ENCODE data around the gene NPW.
"Not testable (repeated sequence)": the region's sequence is repeated elsewhere in the genome, so short reads cannot be mapped to it uniquely, and the experiment has no call there.

NPW gene

DNA sequence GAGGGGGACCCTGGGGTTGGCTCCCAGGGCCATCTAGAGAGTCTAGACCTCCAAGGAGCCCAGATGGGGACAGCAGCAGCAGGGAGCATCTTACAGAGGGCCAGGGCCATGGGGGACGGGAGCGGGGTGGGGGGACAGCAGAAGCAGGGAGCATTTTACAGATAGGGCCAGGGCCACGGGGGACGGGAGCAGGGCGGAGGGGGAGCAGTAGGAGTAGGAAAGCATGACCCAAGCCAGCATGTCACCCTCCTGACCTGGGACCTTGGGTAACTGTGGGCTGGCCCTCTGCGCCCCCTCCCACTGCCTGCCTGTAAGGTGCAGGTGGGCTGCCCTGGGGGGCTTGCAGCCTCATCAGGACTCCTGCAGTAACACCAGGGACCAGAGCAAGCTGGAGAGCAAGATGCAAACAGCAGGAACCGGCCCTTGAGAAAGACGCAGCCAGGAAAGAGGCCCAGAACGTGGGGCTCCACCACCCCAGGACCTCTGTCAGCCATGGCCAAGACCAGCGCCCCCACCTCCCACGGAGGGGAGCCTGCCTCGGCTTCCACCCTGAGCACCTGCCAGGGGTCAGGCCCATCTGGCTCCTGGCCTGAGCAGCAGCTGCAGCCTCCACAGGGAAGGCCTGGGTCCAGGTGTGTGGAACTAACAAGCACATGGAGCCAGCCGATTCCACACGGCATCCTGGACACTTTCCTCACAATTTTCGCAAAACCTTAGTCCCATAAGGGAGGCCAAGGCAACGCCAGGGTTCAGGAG, 12.3 kb upstream of the NPW start:
- Histone ChIP-seq H3K27me3 (ENCODE audit: control insufficient read depth, insufficient read depth, low read length) (no peaks in the 10 kb centered on the region), H3K4me1 (ENCODE audit: control insufficient read depth, insufficient read depth, low read length) (peaks cover 12% of the 10 kb centered on the region), H3K36me3 (ENCODE audit: control insufficient read depth, insufficient read depth, low read length) (peaks cover 19% of the 10 kb centered on the region), H3K9ac (ENCODE audit: low read depth, low read length) (no peak overlapping the region), H3K9me3 (ENCODE audit: control insufficient read depth, insufficient read depth, low read length) (no peaks in the 10 kb centered on the region), H3K4me3 (ENCODE audit: low read depth, low read length) (no peak overlapping the region)

DNA sequence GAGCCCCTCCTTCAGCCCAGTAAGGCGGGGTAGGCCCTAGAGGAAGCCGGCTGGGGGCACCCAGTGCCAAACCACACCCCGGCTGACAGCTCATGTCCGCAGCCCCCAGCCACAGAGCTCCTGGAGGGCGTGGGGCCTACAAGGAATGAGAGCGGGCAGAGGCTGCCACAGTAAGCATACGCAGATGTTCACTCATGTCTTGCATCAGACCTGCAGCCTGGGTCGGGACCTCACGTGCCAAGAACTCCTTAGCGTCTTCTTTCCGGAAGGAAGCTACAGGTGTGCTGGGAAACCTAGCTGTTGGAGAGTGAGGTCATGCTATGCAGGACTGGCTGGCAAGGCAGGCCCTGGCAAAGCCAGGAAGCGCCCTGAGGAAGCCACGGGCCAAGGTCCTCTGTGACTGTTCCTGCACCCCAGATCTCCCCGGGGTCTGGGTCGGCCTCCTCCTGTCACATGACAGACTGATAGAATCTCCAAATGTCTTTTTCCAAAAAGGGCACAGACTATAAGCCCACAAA, 11.5 kb upstream of the NPW start:
- Histone ChIP-seq H3K9ac (ENCODE audit: low read depth, low read length) (no peak overlapping the region), H3K9me3 (ENCODE audit: control insufficient read depth, insufficient read depth, low read length) (no peaks in the 10 kb centered on the region), H3K4me1 (ENCODE audit: control insufficient read depth, insufficient read depth, low read length) (peaks cover 12% of the 10 kb centered on the region), H3K4me3 (ENCODE audit: low read depth, low read length) (peak overlapping the region; percentile 91), H3K36me3 (ENCODE audit: control insufficient read depth, insufficient read depth, low read length) (peaks cover 11% of the 10 kb centered on the region), H3K27me3 (ENCODE audit: control insufficient read depth, insufficient read depth, low read length) (no peaks in the 10 kb centered on the region)

DNA sequence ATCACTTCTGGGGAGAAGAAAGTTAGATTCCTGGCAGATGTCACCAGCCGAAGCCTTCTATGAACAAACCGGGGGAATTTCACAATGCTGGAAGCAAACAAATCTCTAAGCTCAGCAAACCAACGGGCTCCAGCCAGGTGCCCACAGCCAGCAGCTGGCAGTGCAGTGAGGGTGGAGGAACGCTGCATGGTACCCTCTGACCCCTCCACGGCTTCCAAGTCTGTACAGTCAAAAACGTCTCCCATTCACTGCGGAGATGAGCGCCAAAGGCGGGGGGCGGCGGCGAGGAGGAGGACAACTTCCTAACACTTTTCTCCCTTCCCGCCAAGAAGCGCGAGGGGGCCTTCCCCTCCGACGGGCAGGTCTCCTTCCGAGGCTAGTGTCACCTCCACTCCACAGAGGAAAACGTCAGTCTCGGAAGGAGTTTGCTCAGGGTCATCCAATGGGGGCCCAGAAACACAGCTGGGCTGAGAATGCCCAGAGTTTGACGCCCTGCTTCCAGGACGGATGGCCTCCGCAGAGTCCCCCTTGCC, 10.9 kb upstream of the NPW start:
- Histone ChIP-seq H3K4me1 (ENCODE audit: control insufficient read depth, insufficient read depth, low read length) (peaks cover 10% of the 10 kb centered on the region), H3K9ac (ENCODE audit: low read depth, low read length) (peak overlapping the region; percentile 89), H3K36me3 (ENCODE audit: control insufficient read depth, insufficient read depth, low read length) (peaks cover 6% of the 10 kb centered on the region), H3K4me3 (ENCODE audit: low read depth, low read length) (peak overlapping the region; percentile 91), H3K27me3 (ENCODE audit: control insufficient read depth, insufficient read depth, low read length) (no peaks in the 10 kb centered on the region), H3K9me3 (ENCODE audit: control insufficient read depth, insufficient read depth, low read length) (no peaks in the 10 kb centered on the region)

DNA sequence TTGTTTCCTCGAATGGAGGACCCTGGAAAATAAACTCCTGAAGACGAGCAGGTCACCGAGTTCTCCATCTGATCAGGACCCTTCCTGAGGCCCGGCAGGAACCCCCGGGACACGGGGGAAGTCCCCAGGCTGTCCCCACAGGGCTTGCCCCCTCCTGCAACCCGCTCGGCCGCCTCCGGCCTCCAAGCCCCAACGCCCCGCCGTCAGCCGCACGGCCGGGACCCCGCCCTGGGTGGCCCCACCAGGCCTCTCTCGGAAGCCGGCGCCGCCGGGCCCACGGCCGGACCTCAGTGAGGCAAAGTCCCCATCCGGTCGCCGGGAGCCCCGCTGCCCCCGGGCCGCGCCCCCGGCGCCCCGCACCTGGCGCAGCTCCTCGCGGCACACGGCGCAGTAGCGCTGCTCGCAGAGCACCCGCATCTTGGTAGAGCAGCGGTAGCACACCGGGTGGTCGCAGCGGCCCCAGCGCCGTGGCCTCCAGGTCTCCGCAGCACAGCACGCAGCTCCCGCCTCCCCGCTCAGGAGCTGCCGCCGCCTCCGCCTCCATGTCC, 10.3 kb upstream of the NPW start:
- Histone ChIP-seq H3K27me3 (ENCODE audit: control insufficient read depth, insufficient read depth, low read length) (no peaks in the 10 kb centered on the region), H3K9me3 (ENCODE audit: control insufficient read depth, insufficient read depth, low read length) (no peaks in the 10 kb centered on the region), H3K4me1 (ENCODE audit: control insufficient read depth, insufficient read depth, low read length) (peaks cover 10% of the 10 kb centered on the region), H3K36me3 (ENCODE audit: control insufficient read depth, insufficient read depth, low read length) (peaks cover 6% of the 10 kb centered on the region), H3K9ac (ENCODE audit: low read depth, low read length) (peak overlapping the region; percentile 89), H3K4me3 (ENCODE audit: low read depth, low read length) (peak overlapping the region; percentile 91)

DNA sequence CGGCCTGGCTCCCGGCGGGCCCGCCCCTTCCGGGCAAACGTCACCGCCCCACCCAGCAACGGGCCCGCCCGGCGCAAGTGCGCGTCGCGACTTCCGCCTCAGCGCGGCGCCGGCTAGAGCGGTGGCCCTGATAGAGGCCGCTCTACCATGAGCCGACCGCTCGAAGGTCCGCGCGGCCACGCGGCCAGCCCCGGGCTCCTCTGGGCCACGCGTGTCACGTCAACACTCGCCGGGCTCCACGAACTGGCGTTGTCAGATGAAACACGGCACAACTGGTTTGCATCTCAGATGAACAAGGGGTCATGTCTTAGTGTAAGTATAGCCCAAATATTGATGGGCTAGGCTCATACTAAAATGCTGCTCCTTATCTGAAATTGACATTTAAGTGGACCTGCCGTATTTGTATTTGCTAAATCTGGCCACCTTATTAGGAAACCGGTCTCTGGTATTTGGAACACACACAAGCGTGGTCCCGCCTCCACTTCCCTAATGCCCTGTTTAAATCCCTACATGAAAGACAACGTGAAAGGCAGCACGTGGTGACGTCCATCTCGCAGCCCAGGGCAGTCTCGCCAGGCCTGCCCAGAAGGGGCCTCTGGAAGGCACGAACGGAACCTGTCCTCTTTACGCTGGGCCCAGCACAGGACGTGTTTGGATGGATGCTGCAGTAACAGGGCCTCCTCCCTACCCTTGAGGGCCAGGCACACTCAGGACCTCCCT, 9.6 kb upstream of the NPW start, which contains the start of gene ZNF598:
Gene ZNF598, minus strand, starts transcription at position 31 of the 720 bp plus-strand sequence.
- Histone ChIP-seq H3K9me3 (ENCODE audit: control insufficient read depth, insufficient read depth, low read length) (no peaks in the 10 kb centered on the region), H3K27me3 (ENCODE audit: control insufficient read depth, insufficient read depth, low read length) (no peaks in the 10 kb centered on the region), H3K9ac (ENCODE audit: low read depth, low read length) (peak within 1 kb of the TSS; percentile 89), H3K4me3 (ENCODE audit: low read depth, low read length) (peak within 1 kb of the TSS; percentile 91), H3K36me3 (ENCODE audit: control insufficient read depth, insufficient read depth, low read length) (peaks cover 6% of the 10 kb centered on the region), H3K4me1 (ENCODE audit: control insufficient read depth, insufficient read depth, low read length) (peaks cover 10% of the 10 kb centered on the region)

DNA sequence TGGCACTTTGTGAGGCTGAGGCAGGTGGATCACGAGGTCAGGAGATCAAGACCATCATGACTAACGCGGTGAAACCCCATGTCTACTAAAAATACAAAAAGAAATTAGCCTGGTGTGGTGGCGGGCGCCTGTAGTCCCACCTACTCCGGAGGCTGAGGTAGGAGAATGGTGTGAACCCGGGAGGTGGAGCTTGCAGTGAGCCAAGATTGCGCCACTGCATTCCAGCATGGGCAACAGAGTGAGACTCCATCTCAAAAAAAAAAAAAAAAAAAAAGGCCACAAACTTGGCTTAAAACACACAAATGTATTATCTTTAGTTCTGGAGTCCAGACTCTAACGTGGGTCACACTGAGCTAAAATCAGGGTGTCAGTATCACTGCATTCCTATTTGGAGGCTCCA, 7.9 kb upstream of the NPW start:
- H3K4me1 ChIP-seq (ENCODE audit: control insufficient read depth, insufficient read depth, low read length); H3K9ac ChIP-seq (ENCODE audit: low read depth, low read length); H3K27me3 ChIP-seq (ENCODE audit: control insufficient read depth, insufficient read depth, low read length); H3K9me3 ChIP-seq (ENCODE audit: control insufficient read depth, insufficient read depth, low read length); H3K4me3 ChIP-seq (ENCODE audit: low read depth, low read length); H3K36me3 ChIP-seq (ENCODE audit: control insufficient read depth, insufficient read depth, low read length): not testable (repeated sequence)

DNA sequence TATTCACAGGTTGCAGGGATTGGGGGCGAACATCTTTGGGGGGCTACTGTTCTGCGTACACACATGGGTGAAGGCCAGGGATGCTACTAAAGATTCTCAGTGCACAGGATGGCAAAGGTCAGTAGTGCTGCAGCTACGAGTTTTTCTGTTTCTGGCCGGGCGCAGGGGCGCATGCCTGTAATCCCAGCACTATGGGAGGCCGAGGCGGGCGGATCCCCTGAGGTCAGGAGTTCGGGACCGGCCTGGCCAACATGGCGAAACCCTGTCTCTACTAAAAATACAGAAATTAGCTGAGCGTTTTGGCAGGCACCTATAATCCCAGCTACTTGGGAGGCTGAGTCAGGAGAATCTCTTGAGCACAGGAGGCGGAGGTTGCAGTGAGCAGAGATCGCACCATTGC, 6.1 kb upstream of the NPW start:
- H3K9ac ChIP-seq (ENCODE audit: low read depth, low read length), result no peak overlapping the region
- no peak overlapping the region for H3K4me3 ChIP-seq (ENCODE audit: low read depth, low read length)
- H3K36me3 ChIP-seq (ENCODE audit: control insufficient read depth, insufficient read depth, low read length), result no peaks in the 10 kb centered on the region
- H3K27me3 ChIP-seq (ENCODE audit: control insufficient read depth, insufficient read depth, low read length), result peaks cover 4% of the 10 kb centered on the region
- H3K9me3 ChIP-seq (ENCODE audit: control insufficient read depth, insufficient read depth, low read length), result no peaks in the 10 kb centered on the region
- peaks cover 5% of the 10 kb centered on the region for H3K4me1 ChIP-seq (ENCODE audit: control insufficient read depth, insufficient read depth, low read length)

DNA sequence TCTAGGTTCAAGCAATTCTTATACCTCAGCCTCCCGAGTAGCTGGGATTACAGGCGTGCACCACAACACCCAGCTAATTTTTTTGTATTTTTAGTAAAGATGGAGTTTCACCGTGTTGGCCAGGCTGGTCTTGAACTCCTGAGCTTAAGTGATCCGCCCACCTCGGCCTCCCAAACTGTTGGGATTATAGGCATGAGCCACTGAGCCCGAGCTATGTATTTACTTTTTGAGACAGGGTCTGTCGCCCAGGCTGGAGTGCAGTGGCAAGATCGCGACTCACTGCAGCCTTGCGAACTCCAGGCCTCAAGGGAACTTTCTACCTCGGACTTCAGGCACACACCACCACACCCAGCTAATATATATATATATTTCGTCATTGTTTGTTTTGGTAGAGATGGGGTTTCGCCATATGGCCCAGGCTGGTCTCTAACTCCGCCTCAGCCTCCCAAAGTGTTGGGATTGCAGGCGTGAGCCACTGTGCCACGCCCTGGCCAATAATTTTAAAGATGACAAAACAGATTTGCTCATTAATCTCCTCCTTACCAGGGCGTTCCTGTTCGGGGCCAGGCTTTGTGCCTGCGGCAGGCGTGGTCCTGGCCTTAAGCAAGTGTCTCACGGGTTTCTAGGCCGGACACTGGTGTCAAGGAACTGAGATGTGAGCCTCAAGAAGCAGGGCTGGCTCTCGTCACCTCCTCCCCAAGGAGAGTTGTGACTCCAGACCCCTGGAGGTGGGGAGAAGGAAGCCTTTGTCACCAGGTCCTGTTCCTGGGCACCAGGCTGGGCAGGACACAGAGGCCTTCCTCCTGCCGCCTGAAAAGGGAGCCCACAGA, 4.3 kb upstream of the NPW start:
- Histone ChIP-seq H3K27me3 (ENCODE audit: control insufficient read depth, insufficient read depth, low read length) (peaks cover 20% of the 10 kb centered on the region), H3K9me3 (ENCODE audit: control insufficient read depth, insufficient read depth, low read length) (no peaks in the 10 kb centered on the region), H3K9ac (ENCODE audit: low read depth, low read length) (no peak overlapping the region), H3K4me1 (ENCODE audit: control insufficient read depth, insufficient read depth, low read length) (peaks cover 2% of the 10 kb centered on the region), H3K4me3 (ENCODE audit: low read depth, low read length) (no peak overlapping the region), H3K36me3 (ENCODE audit: control insufficient read depth, insufficient read depth, low read length) (no peaks in the 10 kb centered on the region)

DNA sequence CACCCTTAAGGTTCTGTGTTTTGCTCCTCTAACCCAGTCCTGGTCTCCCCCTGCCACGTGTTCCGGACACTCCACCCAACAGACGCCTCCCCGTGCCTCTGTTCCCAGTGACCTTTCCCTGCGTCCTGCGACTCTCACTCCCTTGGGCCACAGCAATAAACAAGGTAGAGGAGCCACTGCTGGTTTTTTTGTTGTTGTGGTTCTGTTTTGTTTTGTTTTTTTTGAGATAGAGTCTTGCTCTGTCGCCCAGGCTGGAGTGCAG, 3.7 kb upstream of the NPW start:
- H3K4me1 ChIP-seq (ENCODE audit: control insufficient read depth, insufficient read depth, low read length), result no peaks in the 10 kb centered on the region
- H3K9ac ChIP-seq (ENCODE audit: low read depth, low read length), result no peak overlapping the region
- H3K36me3 ChIP-seq (ENCODE audit: control insufficient read depth, insufficient read depth, low read length), result no peaks in the 10 kb centered on the region
- H3K4me3 ChIP-seq (ENCODE audit: low read depth, low read length), result no peak overlapping the region
- H3K9me3 ChIP-seq (ENCODE audit: control insufficient read depth, insufficient read depth, low read length), result no peaks in the 10 kb centered on the region
- H3K27me3 ChIP-seq (ENCODE audit: control insufficient read depth, insufficient read depth, low read length), result peaks cover 26% of the 10 kb centered on the region

DNA sequence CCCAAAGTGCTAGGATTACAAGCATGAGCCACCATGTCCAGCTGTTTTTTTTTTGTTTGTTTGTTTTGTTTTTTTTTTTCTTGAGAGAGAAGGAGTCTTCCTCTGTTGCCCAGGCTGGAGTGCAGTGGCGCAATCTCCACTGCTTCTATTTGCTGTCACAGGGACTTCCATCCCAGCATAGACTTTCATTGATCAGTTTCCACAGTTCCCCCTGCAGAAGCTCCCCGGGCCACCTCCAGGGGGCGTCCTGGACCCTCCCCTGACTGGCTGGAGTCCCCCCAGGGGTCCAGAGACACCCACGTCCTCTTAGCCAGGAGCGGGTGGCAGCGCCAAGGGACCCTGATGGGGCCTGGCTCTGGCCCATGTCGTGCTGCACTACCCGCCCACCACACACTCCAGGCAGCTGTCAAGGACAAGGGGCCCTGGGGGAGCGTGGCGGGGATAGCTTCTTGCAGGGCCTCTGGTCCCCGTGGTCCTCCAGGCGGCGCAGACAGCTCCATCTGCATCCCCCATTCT, 3.1 kb upstream of the NPW start:
- H3K27me3 ChIP-seq (ENCODE audit: control insufficient read depth, insufficient read depth, low read length), result peaks cover 31% of the 10 kb centered on the region
- H3K4me3 ChIP-seq (ENCODE audit: low read depth, low read length), result no peak overlapping the region
- no peaks in the 10 kb centered on the region for H3K9me3 ChIP-seq (ENCODE audit: control insufficient read depth, insufficient read depth, low read length)
- no peaks in the 10 kb centered on the region for H3K36me3 ChIP-seq (ENCODE audit: control insufficient read depth, insufficient read depth, low read length)
- no peak overlapping the region for H3K9ac ChIP-seq (ENCODE audit: low read depth, low read length)
- H3K4me1 ChIP-seq (ENCODE audit: control insufficient read depth, insufficient read depth, low read length), result no peaks in the 10 kb centered on the region
